Measurements from ENCODE around the gene EVA1A. TPM values are rescaled to one million over a fixed set of nuclear protein-coding genes. Genes with fewer than 3 reads are reported as not detected.
A peak's percentile ranks its signal among the peaks of the same experiment; 100 is the strongest.

EVA1A gene, protein sequence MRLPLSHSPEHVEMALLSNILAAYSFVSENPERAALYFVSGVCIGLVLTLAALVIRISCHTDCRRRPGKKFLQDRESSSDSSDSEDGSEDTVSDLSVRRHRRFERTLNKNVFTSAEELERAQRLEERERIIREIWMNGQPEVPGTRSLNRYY
- total RNA-seq = not detected

DNA sequence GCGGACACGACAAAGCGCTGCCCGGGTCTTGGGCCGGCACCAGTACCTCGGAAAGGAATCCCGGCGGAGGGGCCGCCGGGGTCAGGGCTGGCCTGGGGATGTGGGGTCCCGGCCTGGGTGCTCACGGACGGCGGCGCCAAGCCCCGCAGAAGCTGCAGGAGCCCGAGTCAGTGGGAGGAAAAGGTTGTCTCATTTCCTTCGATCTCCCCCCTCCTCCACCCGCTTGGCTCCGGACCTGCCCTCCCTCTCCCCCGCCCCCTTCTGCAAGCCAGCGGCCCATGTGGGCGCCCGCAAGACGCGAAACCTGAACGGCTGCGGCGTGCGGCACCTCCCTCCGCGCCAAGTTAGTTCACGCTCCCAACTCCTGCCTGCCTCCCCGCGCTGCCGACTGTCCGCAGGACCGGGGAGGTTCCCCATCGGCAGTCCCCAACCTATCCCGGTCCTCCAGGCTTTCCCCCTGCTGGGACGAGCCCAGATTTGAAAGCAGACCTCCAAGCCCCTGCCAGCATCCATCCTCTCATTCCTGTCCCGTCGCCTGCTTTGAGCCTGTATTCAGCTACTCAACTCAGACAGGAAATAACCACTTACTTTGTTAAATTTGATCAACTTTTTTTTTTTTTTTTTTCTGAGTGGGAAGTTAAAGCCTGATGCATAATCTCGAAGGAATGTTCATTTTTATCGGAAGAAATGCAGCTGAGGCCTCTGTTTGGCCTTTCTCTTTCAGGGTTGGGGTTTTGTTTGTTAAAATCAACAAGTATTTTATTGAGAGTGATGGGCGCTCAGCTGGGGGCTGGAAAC is at the start of gene EVA1A:
EVA1A (minus strand) TSS at position 172 of the 798 bp plus-strand sequence. CDS start 42,799 bp downstream, outside the sequence.
- ATAC-seq (ENCODE audit: low read depth) (peak; percentile 53), DNase-seq (no peak)
- POLR2A ChIA-PET = interaction anchor here (0.7 kb wide), 1 partner anchor 47 kb away, joined by 5 read pairs; no protein-coding TSS in a partner anchor
- Mint-ChIP-seq H3K27me3 (peaks cover 46% of the 10 kb centered on the region), H3K36me3 (no peaks in the 10 kb centered on the region), H3K9me3 (no peaks in the 10 kb centered on the region), H3K4me1 (peaks cover 22% of the 10 kb centered on the region), H3K4me3 (peak within 1 kb of the TSS; percentile 93), H3K27ac (no peak within 1 kb of the TSS)

DNA sequence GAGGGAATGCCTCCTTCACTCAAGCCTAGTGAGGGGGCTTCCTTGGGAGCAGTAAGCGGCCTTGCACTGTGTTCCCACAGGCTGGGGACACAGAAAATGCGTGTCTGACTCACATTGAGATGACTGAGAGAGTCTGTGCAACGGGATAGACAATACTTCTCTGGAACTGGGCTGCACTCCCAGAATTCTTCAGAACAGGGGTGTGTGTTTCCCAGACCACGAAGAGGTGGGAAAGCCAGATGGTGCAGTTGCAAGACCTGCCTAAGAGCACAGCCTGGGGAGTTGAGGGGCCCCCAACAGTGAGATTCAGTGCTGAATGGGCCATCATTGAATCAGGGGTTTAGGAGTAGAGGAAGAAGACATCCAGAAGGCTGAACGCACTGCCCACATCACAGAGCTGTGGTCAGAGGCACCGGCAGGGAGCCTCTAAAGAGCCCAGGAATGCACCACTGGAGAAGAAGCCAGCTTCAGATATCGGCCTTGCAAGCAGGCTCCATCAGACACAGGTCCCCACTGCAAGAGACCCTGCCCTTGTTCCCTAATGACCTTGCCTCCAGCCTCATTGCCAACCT is 49.3 kb upstream of the EVA1A start:
- H3K9me3 Mint-ChIP-seq = no peaks in the 10 kb centered on the region
- H3K4me1 Mint-ChIP-seq = peaks cover 1% of the 10 kb centered on the region
- H3K4me3 Mint-ChIP-seq = no peak overlapping the region
- H3K36me3 Mint-ChIP-seq = no peaks in the 10 kb centered on the region
- DNase-seq (no peak), ATAC-seq (ENCODE audit: low read depth) (no peak)
- no peak overlapping the region for H3K27ac Mint-ChIP-seq
- POLR2A ChIA-PET = no interaction called here
- H3K27me3 Mint-ChIP-seq = peaks cover 19% of the 10 kb centered on the region

DNA sequence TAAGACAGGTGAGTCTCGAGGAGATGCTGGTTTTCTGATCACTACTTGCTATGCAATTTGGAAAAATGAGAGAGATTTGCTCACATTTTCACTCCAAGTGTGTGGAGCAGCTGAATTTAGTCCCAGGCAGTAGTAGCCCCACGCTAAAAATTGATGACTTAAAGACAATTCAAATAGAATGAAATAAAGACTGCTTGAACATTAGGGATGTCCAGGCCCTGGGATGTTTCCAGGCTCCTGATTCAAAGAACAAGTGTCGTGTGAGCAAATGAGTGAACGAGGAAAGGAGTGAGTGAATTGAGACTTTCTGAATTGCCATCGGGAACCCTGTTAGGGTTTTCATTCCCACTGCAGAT is 48.6 kb upstream of the EVA1A start:
- POLR2A ChIA-PET = no interaction called here
- Mint-ChIP-seq H3K27me3 (peaks cover 26% of the 10 kb centered on the region), H3K36me3 (no peaks in the 10 kb centered on the region), H3K4me3 (no peak overlapping the region), H3K9me3 (no peaks in the 10 kb centered on the region), H3K27ac (no peak overlapping the region), H3K4me1 (peaks cover 1% of the 10 kb centered on the region)
- ATAC-seq (ENCODE audit: low read depth) (no peak), DNase-seq (no peak)

DNA sequence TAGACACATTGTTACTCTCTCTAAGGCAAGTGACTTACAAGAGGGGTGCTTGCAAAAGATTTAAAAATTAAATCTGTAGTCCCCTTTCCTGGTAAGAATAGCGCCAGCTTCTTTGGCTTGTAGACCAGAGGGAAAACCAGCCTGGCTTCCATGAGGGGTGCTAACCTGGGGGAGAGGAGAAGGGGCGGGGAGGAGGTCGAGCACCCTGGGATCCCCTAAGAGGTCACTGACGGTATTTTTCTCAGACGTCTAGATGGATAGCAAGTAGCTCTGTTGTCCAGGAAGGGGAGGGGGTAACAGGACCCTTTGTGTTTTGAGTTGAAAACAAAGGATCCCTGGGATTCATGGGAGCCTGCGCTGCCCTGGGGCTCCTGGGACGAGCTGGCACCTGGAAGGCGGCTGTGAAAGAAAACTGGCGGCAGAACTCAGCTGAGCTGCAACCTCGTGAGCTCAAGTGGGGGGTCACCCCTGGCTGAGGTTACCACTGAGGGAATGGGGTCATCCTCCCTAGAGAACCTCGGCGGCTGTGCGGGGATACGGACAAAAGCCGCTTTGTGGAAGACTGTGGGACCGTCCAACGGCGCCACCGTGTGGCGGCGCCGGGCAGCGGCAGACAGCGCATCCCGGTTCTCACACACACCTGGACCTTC is 48.1 kb upstream of the EVA1A start:
- Mint-ChIP-seq H3K4me1 (peaks cover 1% of the 10 kb centered on the region), H3K4me3 (no peak overlapping the region), H3K27ac (no peak overlapping the region), H3K9me3 (no peaks in the 10 kb centered on the region), H3K27me3 (peaks cover 27% of the 10 kb centered on the region), H3K36me3 (no peaks in the 10 kb centered on the region)
- POLR2A ChIA-PET = no interaction called here
- DNase-seq (peak; percentile 71), ATAC-seq (ENCODE audit: low read depth) (peak; percentile 88)

DNA sequence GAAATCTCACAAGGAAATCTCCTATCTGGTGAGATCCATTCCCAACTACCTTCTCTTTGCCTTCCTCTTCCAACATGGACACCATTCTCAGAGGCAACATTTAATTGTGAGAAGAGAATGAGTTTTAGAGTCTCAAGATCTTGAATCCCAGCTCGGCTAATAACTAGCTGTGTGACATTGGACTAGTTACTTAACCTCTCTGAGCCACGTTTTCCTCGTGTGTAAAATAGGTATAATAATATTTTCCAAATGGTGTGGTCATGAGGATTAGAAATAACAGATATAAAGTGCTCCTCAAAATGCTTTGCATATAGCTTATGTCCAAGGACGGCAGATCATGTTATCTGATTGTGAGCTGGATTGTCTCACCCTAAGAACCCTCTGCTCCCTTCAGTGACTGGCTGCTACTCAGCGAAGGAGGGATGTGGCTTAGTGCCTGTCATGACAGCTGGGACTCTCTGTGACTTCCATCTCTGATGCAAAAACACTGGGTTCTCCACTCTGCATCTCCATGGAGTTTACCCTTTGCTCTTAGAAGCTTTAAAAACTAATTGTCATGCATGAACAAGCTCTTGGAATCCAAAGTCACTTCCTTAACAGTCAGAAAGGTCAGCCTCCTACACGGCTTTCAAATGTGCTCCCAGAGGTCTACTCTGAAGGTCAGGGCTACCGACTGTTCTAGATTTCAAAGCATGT is 47.4 kb upstream of the EVA1A start:
- Mint-ChIP-seq H3K27me3 (peaks cover 27% of the 10 kb centered on the region), H3K4me1 (peaks cover 1% of the 10 kb centered on the region), H3K36me3 (no peaks in the 10 kb centered on the region), H3K4me3 (no peak overlapping the region), H3K27ac (no peak overlapping the region), H3K9me3 (no peaks in the 10 kb centered on the region)
- POLR2A ChIA-PET = interaction anchor here (0.6 kb wide), 1 partner anchor 47 kb away, joined by 5 read pairs; no protein-coding TSS in a partner anchor
- ATAC-seq (ENCODE audit: low read depth) = no peak
- no peak for DNase-seq

DNA sequence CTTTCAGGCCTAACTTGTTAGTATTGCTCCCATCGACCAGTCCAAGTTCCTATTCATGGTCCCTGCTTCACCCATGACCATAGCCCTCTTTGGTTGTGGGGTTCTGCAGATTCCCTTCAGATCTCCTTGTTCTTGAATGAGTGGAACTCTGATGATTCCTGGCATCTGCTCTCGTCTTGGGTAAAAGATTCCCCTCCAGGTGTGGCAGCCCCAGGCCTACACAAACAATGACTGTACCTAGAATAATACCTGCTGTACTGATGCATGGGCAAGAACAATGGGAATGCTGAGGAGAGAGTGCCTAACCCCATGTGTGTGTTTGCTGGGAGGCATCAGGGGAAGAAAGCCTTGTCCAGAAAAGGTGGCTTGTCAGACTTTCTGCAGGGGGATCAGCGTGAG is 46.7 kb upstream of the EVA1A start:
- ATAC-seq (ENCODE audit: low read depth) = no peak
- Mint-ChIP-seq H3K27ac (no peak overlapping the region), H3K36me3 (no peaks in the 10 kb centered on the region), H3K27me3 (peaks cover 26% of the 10 kb centered on the region), H3K4me3 (no peak overlapping the region), H3K9me3 (no peaks in the 10 kb centered on the region), H3K4me1 (peaks cover 1% of the 10 kb centered on the region)
- POLR2A ChIA-PET = interaction anchor here (0.6 kb wide), 1 partner anchor 46 kb away, joined by 5 read pairs; no protein-coding TSS in a partner anchor
- no peak for DNase-seq

DNA sequence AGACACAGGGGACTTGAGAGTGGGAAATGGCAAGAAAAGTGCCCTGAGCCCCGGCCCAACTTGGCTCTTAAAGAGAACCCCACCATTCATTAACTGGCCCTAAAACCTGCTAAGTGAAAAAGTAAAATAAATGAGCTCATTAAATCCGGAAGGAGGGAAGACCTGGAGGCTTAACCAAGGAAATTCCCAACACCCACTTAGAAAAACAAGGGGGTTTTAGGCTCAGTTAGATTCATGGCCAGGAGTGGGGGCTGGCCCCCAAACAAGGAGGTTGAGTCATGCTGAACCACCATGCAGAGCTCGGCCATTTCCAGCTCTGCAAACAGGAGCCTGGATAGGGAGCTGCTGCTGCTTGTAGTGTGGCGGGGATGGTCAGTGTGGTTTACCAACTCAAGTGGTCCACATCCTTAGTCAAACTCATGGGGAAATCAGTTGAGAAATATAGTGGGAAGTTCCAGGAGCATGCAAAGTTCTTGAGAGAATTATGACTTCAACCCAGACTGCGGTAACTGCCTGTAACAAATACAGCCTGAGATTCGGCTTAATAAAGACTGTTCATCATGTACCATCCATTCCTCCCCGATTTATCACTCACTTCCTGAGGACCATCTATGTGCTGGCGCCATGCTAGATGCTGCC is 46.1 kb upstream of the EVA1A start:
- no peaks in the 10 kb centered on the region for H3K9me3 Mint-ChIP-seq
- H3K27me3 Mint-ChIP-seq = peaks cover 27% of the 10 kb centered on the region
- POLR2A ChIA-PET = no interaction called here
- DNase-seq (no peak), ATAC-seq (ENCODE audit: low read depth) (no peak)
- H3K27ac Mint-ChIP-seq = no peak overlapping the region
- no peaks in the 10 kb centered on the region for H3K36me3 Mint-ChIP-seq
- no peak overlapping the region for H3K4me3 Mint-ChIP-seq
- H3K4me1 Mint-ChIP-seq = peaks cover 1% of the 10 kb centered on the region

DNA sequence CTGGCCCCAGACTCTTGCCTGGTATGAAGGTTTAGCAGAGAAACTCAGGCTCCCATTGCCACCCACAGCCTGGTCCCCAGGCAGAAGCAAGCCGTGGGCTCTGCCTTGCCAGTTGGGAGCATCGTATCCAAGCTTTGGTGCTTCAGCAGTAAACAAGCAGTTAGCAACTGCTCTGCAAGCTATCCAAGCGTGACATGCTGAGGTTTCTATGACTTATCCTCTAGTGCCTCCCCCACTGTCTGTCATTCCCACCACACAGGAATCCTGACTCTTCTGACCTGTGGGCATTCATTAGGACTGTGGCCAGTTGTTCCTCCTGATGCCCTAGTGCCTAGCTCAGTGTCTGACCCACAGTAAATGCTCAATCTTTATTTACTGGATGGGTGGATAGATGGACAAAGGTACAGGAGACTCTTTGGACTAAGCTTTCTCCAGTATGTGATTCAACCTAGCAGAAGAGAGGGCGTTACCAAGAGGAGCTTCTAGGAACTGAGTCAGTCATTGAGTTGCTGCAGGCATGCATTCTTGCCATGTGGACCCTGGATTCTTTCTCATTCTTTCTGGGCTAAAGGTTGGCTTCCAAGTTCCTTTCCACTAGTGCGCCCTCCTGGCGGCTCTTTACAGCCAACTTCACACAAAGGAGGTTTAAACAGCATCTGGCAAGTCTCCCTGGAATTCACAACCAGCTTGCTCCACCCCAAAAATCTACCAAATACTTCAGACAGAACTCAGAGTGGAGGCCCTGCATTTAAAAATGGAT is 45.2 kb upstream of the EVA1A start:
- Mint-ChIP-seq H3K4me3 (no peak overlapping the region), H3K36me3 (no peaks in the 10 kb centered on the region), H3K27ac (no peak overlapping the region), H3K27me3 (peaks cover 29% of the 10 kb centered on the region), H3K9me3 (no peaks in the 10 kb centered on the region), H3K4me1 (peaks cover 1% of the 10 kb centered on the region)
- POLR2A ChIA-PET = no interaction called here
- DNase-seq (no peak), ATAC-seq (ENCODE audit: low read depth) (no peak)

DNA sequence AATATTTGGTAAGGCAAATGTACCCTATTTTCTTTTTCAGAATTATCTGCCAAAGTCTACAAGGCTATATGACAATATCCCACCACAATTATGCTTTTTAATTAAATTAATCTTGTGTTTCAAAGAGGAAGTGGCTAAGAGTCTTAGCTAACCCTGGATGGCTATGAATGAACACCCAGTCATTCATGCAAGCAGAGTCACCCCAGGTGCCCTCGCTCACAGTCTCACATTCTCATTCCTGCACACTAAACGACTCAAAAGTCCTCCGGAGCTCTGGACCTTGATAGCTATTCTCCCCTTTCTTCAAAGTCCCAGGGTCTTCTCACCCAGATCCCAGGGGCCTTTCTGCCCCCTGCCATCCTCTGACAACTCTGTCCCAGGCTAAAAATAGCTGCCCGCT is 43.7 kb upstream of the EVA1A start:
- Mint-ChIP-seq H3K27ac (no peak overlapping the region), H3K4me3 (no peak overlapping the region), H3K4me1 (peaks cover 1% of the 10 kb centered on the region), H3K27me3 (peaks cover 25% of the 10 kb centered on the region), H3K36me3 (no peaks in the 10 kb centered on the region), H3K9me3 (no peaks in the 10 kb centered on the region)
- DNase-seq (no peak), ATAC-seq (ENCODE audit: low read depth) (no peak)
- POLR2A ChIA-PET = no interaction called here

DNA sequence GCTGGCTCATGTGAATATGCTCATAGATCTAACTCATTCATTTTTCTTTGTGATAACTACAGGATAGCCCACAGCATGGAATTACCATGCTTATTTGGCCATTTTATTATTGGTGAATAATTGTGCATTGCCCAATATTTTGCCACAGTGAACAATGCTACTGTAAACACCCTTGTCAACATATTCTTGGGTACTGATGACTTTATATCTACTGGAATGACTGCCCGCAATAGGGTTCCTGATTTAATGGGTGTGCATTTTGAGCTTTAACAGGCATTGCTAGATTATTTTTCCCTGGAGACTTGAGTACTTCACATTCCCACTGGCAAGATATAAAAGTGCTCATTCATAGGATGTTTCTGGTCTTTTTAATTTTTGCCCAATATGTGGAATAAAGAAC is 42.7 kb upstream of the EVA1A start:
- POLR2A ChIA-PET = no interaction called here
- Mint-ChIP-seq H3K4me3 (no peak overlapping the region), H3K4me1 (peaks cover 1% of the 10 kb centered on the region), H3K9me3 (no peaks in the 10 kb centered on the region), H3K36me3 (no peaks in the 10 kb centered on the region), H3K27ac (no peak overlapping the region), H3K27me3 (peaks cover 21% of the 10 kb centered on the region)
- ATAC-seq (ENCODE audit: low read depth) (no peak), DNase-seq (no peak)

DNA sequence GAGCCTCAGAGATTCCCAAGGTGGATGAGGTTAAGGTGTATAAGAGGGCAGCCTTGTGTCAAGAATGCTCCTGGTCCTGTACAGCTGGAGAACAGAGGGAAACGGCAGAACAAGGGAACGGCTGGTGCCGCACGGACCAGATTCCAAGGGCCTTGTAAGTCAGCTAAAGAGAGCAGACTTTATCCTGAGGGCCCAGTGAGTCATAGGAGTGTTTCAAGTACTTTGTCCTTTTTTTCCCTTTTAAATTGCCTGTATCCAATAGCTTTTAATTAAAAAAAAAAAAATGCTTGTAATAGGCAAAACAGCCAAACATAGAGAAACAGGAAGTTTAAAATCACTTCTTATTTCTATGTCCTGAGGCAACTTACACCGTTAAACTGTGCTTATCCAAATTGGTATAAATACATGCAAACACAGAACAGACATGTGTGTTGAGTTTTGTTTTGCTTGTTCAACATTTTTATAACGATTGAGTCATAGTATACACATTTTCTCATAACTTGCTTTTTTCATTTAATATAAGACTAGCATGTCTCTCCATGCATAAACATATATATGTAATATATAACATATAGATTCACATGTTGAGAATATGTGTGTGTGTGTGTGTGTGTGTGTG is 42.1 kb upstream of the EVA1A start:
- no peak for DNase-seq
- ATAC-seq (ENCODE audit: low read depth) = no peak
- Mint-ChIP-seq H3K27me3 (peaks cover 21% of the 10 kb centered on the region), H3K36me3 (no peaks in the 10 kb centered on the region), H3K9me3 (no peaks in the 10 kb centered on the region), H3K27ac (no peak overlapping the region), H3K4me1 (peaks cover 1% of the 10 kb centered on the region), H3K4me3 (no peak overlapping the region)
- POLR2A ChIA-PET = no interaction called here

DNA sequence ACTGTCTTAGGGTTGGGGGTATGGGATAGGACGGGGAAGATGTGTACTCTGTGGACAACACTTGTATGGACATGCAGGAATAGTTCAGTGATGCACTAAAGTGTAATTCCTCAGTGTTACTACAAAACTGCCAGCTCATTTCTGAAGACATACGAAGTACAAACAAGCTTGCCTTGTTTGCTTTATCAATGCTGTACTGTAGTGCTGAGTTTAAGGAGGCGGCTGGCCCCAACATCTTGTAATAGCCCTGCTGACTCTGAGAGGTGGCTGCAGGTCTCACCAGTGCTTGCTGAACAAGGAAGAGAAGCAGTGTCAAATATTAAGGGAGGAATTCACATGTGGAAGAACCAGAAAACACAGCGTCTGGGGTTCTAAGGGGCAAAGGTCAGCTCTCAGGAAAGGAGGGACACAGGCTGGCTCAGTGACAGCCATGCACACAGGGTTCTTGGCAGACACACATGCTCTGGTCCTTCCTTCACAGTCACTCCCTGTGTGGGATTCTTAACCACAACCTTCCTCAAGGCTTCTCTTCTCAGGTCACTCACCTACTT is 39.8 kb upstream of the EVA1A start:
- Mint-ChIP-seq H3K9me3 (no peaks in the 10 kb centered on the region), H3K27ac (no peak overlapping the region), H3K4me3 (no peak overlapping the region), H3K4me1 (no peaks in the 10 kb centered on the region), H3K36me3 (no peaks in the 10 kb centered on the region), H3K27me3 (peaks cover 16% of the 10 kb centered on the region)
- DNase-seq = no peak
- ATAC-seq (ENCODE audit: low read depth) = no peak
- POLR2A ChIA-PET = no interaction called here
